BLaER1 treated with 17β-estradiol and CSF1 and Interleukin-3, amounts not matched to agents 10 nM and 100 nM (cell line): Measurements from ENCODE around the gene DHH.
"Not testable (repeated sequence)": the region's sequence is repeated elsewhere in the genome, so short reads cannot be mapped to it uniquely, and the experiment has no call there.

Experiments
- H3K27ac ChIP-seq, 11 experiments: shearing (Covaris generic); formaldehyde crosslinking; 2 replicates each; pipeline ENCODE4 v1.8.1; 2022
- H3K27me3 ChIP-seq, 11 experiments: shearing (Covaris generic); formaldehyde crosslinking; 2 replicates each; pipeline ENCODE4 v1.8.1; 2022
- H3K36me3 ChIP-seq, 11 experiments: shearing (Covaris generic); formaldehyde crosslinking; 2 replicates each; pipeline ENCODE4 v1.8.1; 2022
- H3K4me1 ChIP-seq, 10 experiments: shearing (Covaris generic); formaldehyde crosslinking; 2 replicates each; pipeline ENCODE4 v1.8.1; 2022
- H3K4me2 ChIP-seq, 11 experiments: shearing (Covaris generic); formaldehyde crosslinking; 2 replicates each; pipeline ENCODE4 v1.8.1; 2022
- H3K4me3 ChIP-seq, 10 experiments: shearing (Covaris generic); formaldehyde crosslinking; 2 replicates each; pipeline ENCODE4 v1.8.1; 2022
- H3K9ac ChIP-seq, 11 experiments: shearing (Covaris generic); formaldehyde crosslinking; 2 replicates each; pipeline ENCODE4 v1.8.1; 2022
- H3K9me3 ChIP-seq, 11 experiments: shearing (Covaris generic); formaldehyde crosslinking; replicated peaks in 1 of 11; 2 replicates each; pipeline ENCODE4 v1.8.1; 2022
- H4K20me1 ChIP-seq, 11 experiments: shearing (Covaris generic); formaldehyde crosslinking; 2 replicates each; pipeline ENCODE4 v1.8.1; 2022
- Cebpa-rat ChIP-seq, 11 experiments: shearing (Covaris generic); IDR thresholded peaks; 2 replicates each; pipeline ENCODE4 v1.8.1; 2022

The DHH gene

DNA sequence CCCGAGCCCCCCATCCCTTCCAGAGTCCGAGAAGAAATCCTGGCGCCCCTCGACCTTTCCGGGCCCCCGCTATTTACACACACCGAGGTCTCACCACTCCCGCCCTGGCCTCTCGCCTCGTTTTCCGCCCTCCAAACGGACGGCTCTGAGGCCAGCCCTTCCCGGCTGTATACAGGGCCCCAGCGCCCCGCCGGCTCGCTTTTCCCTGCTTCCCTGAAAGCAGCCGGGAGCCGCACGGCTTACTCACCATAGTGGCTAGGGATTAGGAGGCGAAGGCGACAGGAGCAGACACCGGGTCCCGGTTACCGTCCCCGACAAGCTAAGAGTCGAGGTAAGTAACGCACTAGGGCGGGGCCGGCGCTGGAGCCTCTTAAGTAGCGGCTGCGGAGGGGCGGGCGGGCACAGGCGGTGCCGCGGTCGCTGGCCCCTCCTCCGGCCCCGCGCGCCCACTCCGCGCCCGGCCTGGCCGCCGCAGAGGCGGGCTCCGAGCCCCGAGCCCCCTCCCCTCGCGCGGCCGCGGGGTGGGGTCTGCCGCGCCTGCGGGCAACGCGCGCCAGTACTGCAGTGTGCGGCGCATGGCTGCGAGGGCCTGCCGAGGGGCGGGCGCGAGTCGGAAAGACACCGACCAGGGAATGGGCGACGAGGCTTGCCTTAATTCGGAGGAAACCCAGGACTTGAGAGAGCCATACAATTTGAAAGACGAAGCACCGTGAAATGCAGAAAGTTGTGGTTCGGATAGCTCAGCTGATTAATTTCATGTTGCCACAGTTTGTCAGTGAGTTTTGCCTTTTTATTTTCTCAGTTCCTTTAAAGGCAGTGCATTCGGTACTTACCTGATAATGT lies 36.7 kb upstream of the DHH start, which contains the start of gene TUBA1B:
TUBA1B (minus strand) TSS at position 345 of the 843 bp plus-strand sequence; CDS start at position 250, 95 bp downstream.
- no peaks in the 10 kb centered on the region for H3K27me3 ChIP-seq
- peak within 1 kb of the TSS; percentile 98 to 100 (median 100) for H3K9ac ChIP-seq
- H4K20me1 ChIP-seq, result peaks cover 34 to 43% (median 40%) of the 10 kb centered on the region in 11 experiments
- peak within 1 kb of the TSS; percentile 77 to 100 (median 98) for H3K4me3 ChIP-seq
- peaks cover 29 to 39% (median 36%) of the 10 kb centered on the region in 11 experiments for H3K36me3 ChIP-seq
- peaks cover 35 to 50% (median 39%) of the 10 kb centered on the region in 10 experiments for H3K4me1 ChIP-seq
- peak within 1 kb of the TSS; percentile 83 to 100 (median 92) for H3K4me2 ChIP-seq
- peak within 1 kb of the TSS; percentile 96 to 100 (median 99) for H3K27ac ChIP-seq
- no peak for TF ChIP-seq Cebpa-rat (IDR thresholded peaks at IDR 0.05)
- no peaks in the 10 kb centered on the region for H3K9me3 ChIP-seq

DNA sequence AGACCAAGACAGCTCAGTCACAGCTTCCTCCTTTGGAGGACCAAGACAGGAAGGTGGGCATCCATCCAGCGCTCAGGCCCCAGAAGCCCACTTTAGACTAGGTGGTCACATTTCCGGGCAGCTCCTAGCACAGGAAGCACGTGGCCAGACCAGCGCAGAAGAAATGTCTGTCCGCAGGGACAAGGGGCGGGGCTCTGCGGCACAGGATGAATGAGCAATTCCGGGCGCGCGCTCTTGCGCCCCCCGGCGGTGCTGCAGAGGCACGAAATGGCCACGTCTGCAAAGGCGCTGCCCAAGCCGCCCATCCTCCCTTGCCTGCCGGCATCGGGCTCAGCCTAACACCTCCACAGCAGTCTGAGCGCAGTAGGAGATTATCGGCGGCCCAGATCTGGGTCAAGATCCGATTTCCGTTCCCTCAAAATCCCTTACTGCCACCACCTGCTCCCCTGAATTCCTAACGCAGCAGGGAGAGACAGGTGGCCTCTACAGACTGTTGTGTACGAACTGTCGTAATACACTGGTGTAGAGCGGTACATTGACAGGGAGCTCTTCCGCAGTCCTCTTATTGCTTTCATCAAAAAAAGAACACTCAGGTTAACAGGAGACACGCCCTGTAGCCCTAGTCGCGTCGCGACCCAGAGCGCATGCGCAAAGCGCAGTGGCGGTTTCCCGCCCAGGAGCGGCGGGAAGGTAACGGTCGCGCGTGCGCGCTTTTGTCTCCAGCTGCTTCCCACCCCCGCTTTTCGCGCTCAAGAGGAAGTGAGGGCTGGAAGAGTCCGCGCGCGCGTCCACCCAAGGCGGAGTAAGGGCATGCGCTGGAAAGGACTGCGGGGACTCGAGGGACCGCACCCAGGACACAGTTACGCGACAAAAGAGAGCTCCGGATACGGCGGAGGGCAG lies 35.8 kb upstream of the DHH start:
- Histone ChIP-seq H3K9ac (peak overlapping the region; percentile 98 to 100 (median 100)), H3K36me3 (peaks cover 29 to 39% (median 36%) of the 10 kb centered on the region in 11 experiments), H3K9me3 (no peaks in the 10 kb centered on the region), H3K4me3 (peak overlapping the region; percentile 77 to 100 (median 98)), H3K27ac (peak overlapping the region; percentile 96 to 100 (median 99)), H3K27me3 (no peaks in the 10 kb centered on the region), H4K20me1 (peaks cover 34 to 50% (median 42%) of the 10 kb centered on the region in 11 experiments), H3K4me1 (peaks cover 35 to 50% (median 39%) of the 10 kb centered on the region in 10 experiments), H3K4me2 (peak overlapping the region; percentile 83 to 100 (median 92))
- no peak for TF ChIP-seq Cebpa-rat (IDR thresholded peaks at IDR 0.05)

- no peaks in the 10 kb centered on the region for H3K9me3 ChIP-seq
- H3K4me1 ChIP-seq, result peaks cover 35 to 50% (median 39%) of the 10 kb centered on the region in 10 experiments
- H3K9ac ChIP-seq, result peak overlapping the region; percentile 98 to 100 (median 100)
- no peak for TF ChIP-seq Cebpa-rat (IDR thresholded peaks at IDR 0.05)
- H3K4me3 ChIP-seq, result peak overlapping the region; percentile 77 to 100 (median 98)
- H3K27me3 ChIP-seq, result no peaks in the 10 kb centered on the region
- H3K4me2 ChIP-seq, result peak overlapping the region; percentile 83 to 100 (median 92)
- peaks cover 29 to 39% (median 36%) of the 10 kb centered on the region in 11 experiments for H3K36me3 ChIP-seq
- peak overlapping the region; percentile 96 to 100 (median 99); a peak in 21 of 22 replicates for H3K27ac ChIP-seq
- peaks cover 34 to 51% (median 42%) of the 10 kb centered on the region in 11 experiments for H4K20me1 ChIP-seq
These were observed 34.9 kb upstream of the DHH start for GRCh38 chr12:49129332-49130150.

DNA sequence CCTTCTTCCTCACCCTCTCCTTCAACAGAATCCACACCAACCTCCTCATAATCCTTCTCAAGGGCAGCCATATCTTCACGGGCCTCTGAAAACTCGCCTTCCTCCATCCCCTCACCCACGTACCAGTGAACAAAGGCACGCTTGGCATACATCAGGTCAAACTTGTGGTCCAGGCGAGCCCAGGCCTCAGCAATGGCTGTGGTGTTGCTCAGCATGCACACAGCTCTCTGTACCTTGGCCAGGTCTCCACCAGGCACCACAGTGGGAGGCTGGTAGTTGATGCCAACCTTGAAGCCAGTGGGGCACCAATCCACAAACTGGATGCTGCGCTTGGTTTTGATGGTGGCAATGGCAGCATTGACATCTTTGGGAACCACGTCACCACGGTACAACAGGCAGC lies 33.4 kb upstream of the DHH start:
- Histone ChIP-seq H3K4me2 (peak overlapping the region in 2 of 11 experiments; percentile 5 to 19; a peak in 1 of 22 replicates), H4K20me1 (peaks cover 34 to 51% (median 42%) of the 10 kb centered on the region in 11 experiments), H3K36me3 (peaks cover 29 to 39% (median 36%) of the 10 kb centered on the region in 11 experiments), H3K4me1 (peaks cover 24 to 37% (median 26%) of the 10 kb centered on the region in 10 experiments)
- not testable (repeated sequence) for H3K9me3 ChIP-seq, H3K4me3 ChIP-seq, H3K27me3 ChIP-seq, H3K9ac ChIP-seq, H3K27ac ChIP-seq

DNA sequence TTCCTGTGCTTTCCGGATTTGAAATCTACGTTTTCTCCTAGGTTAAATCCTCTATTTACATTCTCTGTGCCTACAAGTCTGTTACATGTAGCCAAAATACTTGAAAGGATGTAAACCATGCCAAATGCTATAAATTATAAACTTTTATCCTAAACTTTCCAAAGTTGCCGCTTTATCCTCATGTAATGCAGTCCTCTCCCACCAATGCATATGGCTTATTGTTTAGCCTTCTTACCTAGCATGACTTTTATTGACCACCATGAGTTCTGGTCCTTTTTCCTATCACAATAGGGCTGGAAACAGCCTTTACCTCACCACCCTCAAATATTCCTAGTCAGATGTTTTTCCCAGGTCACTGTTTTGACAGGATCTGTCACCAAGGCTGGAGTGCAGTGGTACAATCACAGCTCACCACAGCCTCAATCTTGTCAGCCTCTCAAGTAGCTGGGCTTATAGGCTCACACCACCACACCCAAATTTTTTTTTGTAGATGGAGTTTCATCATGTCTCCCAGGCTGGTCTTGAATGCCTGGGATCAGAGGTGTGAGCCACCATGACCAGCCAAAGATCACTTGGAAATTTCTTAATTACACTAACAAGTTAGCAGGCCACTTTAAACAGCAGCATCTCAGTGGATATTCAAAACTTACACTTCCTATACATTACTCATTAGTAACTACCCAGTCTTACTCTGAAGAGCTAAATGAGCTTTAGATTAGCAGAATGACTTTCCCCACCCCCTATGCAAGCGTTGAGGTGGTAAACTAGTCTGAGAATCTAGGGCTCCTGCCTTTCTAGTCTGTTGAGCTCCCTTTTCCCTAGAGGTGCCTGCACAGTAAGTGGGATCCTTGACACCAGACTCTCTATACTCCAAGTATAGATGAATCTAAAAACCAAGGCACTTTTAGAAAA lies 32.5 kb upstream of the DHH start:
- H4K20me1 ChIP-seq, result peaks cover 34 to 51% (median 42%) of the 10 kb centered on the region in 11 experiments
- no peak overlapping the region for H3K4me3 ChIP-seq
- H3K27me3 ChIP-seq, result no peaks in the 10 kb centered on the region
- H3K4me2 ChIP-seq, result peak overlapping the region in 2 of 11 experiments; percentile 5 to 19; a peak in 3 of 22 replicates
- H3K9me3 ChIP-seq, result no peaks in the 10 kb centered on the region
- H3K36me3 ChIP-seq, result peaks cover 29 to 39% (median 36%) of the 10 kb centered on the region in 11 experiments
- H3K27ac ChIP-seq, result no peak overlapping the region
- no peak for TF ChIP-seq Cebpa-rat (IDR thresholded peaks at IDR 0.05)
- 0 out of 22 replicates have a peak overlapping the region, but pooled peaks of 1 of the 11 experiments have one; percentile 12 for H3K9ac ChIP-seq
- peaks cover 15 to 28% (median 18%) of the 10 kb centered on the region in 10 experiments for H3K4me1 ChIP-seq

- H3K4me3 ChIP-seq, result no peak overlapping the region
- no peak for TF ChIP-seq Cebpa-rat (IDR thresholded peaks at IDR 0.05)
- H3K9ac ChIP-seq, result no peak overlapping the region
- no peaks in the 10 kb centered on the region for H3K9me3 ChIP-seq
- no peak overlapping the region for H3K4me2 ChIP-seq
- no peaks in the 10 kb centered on the region for H3K36me3 ChIP-seq
- no peaks in the 10 kb centered on the region for H3K27me3 ChIP-seq
- H4K20me1 ChIP-seq, result peaks cover 0 to 9% (median 0%) of the 10 kb centered on the region in 11 experiments; a peak in 7 of 22 replicates
- H3K27ac ChIP-seq, result no peak overlapping the region
- no peaks in the 10 kb centered on the region for H3K4me1 ChIP-seq
These were observed 26.6 kb upstream of the DHH start for GRCh38 chr12:49121047-49121696.

GRCh38 chr12:49111206-49111605 lies 16.6 kb upstream of the DHH start:
- Histone ChIP-seq H3K4me2 (peak overlapping the region; percentile 45 to 97 (median 71); a peak in 21 of 22 replicates), H3K4me1 (peaks cover 35 to 45% (median 37%) of the 10 kb centered on the region in 10 experiments), H4K20me1 (peaks cover 0 to 36% (median 32%) of the 10 kb centered on the region in 11 experiments; a peak in 13 of 22 replicates), H3K4me3 (peak overlapping the region; percentile 85 to 100 (median 98); a peak in 17 of 20 replicates), H3K9ac (peak overlapping the region; percentile 55 to 97 (median 94); a peak in 20 of 22 replicates), H3K27me3 (no peaks in the 10 kb centered on the region), H3K9me3 (peaks cover 0 to 15% (median 6%) of the 10 kb centered on the region in 11 experiments; a peak in 11 of 22 replicates), H3K27ac (peak overlapping the region in 9 of 11 experiments; percentile 33 to 95 (median 92); a peak in 17 of 22 replicates), H3K36me3 (peaks cover 0 to 20% (median 16%) of the 10 kb centered on the region in 11 experiments; a peak in 11 of 22 replicates)
- TF ChIP-seq Cebpa-rat (IDR thresholded peaks at IDR 0.05), result no peak
